ENCODE data around the gene AKR1C2.
"Not testable (repeated sequence)": the region's sequence is repeated elsewhere in the genome, so short reads cannot be mapped to it uniquely, and the experiment has no call there.

DNA sequence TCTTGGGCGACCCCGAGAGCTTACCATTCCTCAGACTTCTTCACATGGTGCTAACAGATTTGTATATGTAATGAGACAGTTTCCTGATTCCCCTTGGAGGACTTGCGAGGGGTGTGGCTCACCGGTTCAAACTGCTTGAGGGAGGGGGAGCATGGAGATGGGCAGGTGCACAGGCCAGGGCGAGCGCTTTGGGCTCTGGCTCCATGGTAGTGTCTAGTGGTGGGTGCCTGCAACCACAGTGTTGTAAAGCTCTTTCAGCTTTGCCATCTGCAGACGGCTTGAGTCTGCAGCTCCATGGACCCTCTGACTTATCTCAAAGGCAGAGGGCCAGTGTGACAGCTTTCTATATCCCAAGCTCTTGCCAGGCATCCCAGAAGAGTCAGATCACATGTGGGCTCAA is 47.6 kb downstream of the AKR1C2 start:
- not testable (repeated sequence) for TF ChIP-seq ZNF324 (tag by site-specific recombination; IDR thresholded peaks at IDR 0.05); MYNN (tag by site-specific recombination; IDR thresholded peaks at IDR 0.05; ENCODE audit: borderline replicate concordance); PRDM1 (tag by site-specific recombination; IDR thresholded peaks at IDR 0.05); ZNF2 (tag by site-specific recombination; IDR thresholded peaks at IDR 0.05)
- TF ChIP-seq, protein P1, sequence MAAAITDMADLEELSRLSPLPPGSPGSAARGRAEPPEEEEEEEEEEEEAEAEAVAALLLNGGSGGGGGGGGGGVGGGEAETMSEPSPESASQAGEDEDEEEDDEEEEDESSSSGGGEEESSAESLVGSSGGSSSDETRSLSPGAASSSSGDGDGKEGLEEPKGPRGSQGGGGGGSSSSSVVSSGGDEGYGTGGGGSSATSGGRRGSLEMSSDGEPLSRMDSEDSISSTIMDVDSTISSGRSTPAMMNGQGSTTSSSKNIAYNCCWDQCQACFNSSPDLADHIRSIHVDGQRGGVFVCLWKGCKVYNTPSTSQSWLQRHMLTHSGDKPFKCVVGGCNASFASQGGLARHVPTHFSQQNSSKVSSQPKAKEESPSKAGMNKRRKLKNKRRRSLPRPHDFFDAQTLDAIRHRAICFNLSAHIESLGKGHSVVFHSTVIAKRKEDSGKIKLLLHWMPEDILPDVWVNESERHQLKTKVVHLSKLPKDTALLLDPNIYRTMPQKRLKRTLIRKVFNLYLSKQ (tag by site-specific recombination; IDR thresholded peaks at IDR 0.05; ENCODE audit: borderline replicate concordance): not testable (repeated sequence)
- TF ChIP-seq, protein P2, sequence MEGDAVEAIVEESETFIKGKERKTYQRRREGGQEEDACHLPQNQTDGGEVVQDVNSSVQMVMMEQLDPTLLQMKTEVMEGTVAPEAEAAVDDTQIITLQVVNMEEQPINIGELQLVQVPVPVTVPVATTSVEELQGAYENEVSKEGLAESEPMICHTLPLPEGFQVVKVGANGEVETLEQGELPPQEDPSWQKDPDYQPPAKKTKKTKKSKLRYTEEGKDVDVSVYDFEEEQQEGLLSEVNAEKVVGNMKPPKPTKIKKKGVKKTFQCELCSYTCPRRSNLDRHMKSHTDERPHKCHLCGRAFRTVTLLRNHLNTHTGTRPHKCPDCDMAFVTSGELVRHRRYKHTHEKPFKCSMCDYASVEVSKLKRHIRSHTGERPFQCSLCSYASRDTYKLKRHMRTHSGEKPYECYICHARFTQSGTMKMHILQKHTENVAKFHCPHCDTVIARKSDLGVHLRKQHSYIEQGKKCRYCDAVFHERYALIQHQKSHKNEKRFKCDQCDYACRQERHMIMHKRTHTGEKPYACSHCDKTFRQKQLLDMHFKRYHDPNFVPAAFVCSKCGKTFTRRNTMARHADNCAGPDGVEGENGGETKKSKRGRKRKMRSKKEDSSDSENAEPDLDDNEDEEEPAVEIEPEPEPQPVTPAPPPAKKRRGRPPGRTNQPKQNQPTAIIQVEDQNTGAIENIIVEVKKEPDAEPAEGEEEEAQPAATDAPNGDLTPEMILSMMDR (tag by site-specific recombination; IDR thresholded peaks at IDR 0.05): not testable (repeated sequence)
